K562 (cell line): ENCODE results near the gene FOXJ2. TPM values are rescaled to one million over a fixed set of nuclear protein-coding genes. Genes with fewer than 3 reads are reported as not detected.

Source experiments
- CC2D1A ChIP-seq: fragments of 450-650 bp; IDR thresholded peaks from 2 replicates; pipeline ENCODE4 v1.6.1; 2017; ENCODE audit warnings: mild to moderate bottlenecking
- CEBPB ChIP-seq: fragments of 450-650 bp; IDR thresholded peaks from 2 replicates; pipeline ENCODE4 v1.6.1; 2016; ENCODE audit warnings: missing genetic modification characterization, missing compliant biosample characterization
- ESRRA ChIP-seq: fragments of 450-650 bp; IDR thresholded peaks from 2 replicates; pipeline ENCODE4 v1.6.1; 2014; ENCODE audit warnings: low read depth, mild to moderate bottlenecking, moderate library complexity, borderline replicate concordance
- GABPA ChIP-seq: fragments of 200-800 bp; sonication (Bioruptor generic); conservative IDR thresholded peaks from 2 replicates; pipeline ENCODE4 v1.6.1; 2016; ENCODE audit warnings: low read depth, missing genetic modification characterization, missing compliant biosample characterization
- KLF16 ChIP-seq: IDR thresholded peaks from 2 replicates; pipeline ENCODE4 v1.6.1; 2016; ENCODE audit warnings: antibody characterized with exemption
- MAFK ChIP-seq: IDR thresholded peaks from 2 replicates; pipeline ENCODE4 v1.6.1; 2011; ENCODE audit warnings: low read length, improper control_type of control experiment
- MYC ChIP-seq, 2 experiments: fragments of 250-450 bp in 1 of 2; sonication (Bioruptor Pico) in 1 of 2; IDR thresholded peaks; 2 replicates each; pipeline versions ENCODE4 v1.5.1 to v1.6.1; 2012 to 2021; ENCODE audit warnings: low read depth in 2 of 2, borderline replicate concordance in 1 of 2, improper control_type of control experiment in 1 of 2, low read length in 1 of 2, mild to moderate bottlenecking in 1 of 2, moderate library complexity in 1 of 2
- NFXL1 ChIP-seq: fragments of 450-650 bp; formaldehyde crosslinking; IDR thresholded peaks from 2 replicates; pipeline ENCODE4 v1.4.0; 2021; ENCODE audit warnings: mild to moderate bottlenecking
- PHF8 ChIP-seq: fragments of 200-600 bp; sonication (generic); IDR thresholded peaks from 2 replicates; pipeline ENCODE4 v1.6.1; 2012; ENCODE audit warnings: mixed run types, mild to moderate bottlenecking, inconsistent platforms, low read length, moderate library complexity, borderline replicate concordance
- POLR2H ChIP-seq: IDR thresholded peaks from 2 replicates; pipeline ENCODE4 v1.6.1; 2016; ENCODE audit warnings: missing genetic modification characterization, low read depth, mild to moderate bottlenecking, control low read depth, missing compliant biosample characterization, moderate library complexity
- POLR3A ChIP-seq: IDR thresholded peaks from 2 replicates; pipeline ENCODE4 v1.6.1; 2011; ENCODE audit warnings: borderline replicate concordance, mild to moderate bottlenecking, moderate library complexity; ENCODE audit not compliant: insufficient read length, insufficient read depth; ENCODE audit errors: extremely low read depth
- RCOR1 ChIP-seq, 2 experiments: IDR thresholded peaks; 2 replicates each; pipeline ENCODE4 v1.6.1; 2012; ENCODE audit warnings: low read depth in 2 of 2, low read length in 2 of 2, borderline replicate concordance in 1 of 2, improper control_type of control experiment in 1 of 2
- SMARCA5 ChIP-seq: fragments of 450-650 bp; IDR thresholded peaks from 2 replicates; pipeline ENCODE4 v1.6.1; 2016
- SPI1 ChIP-seq: IDR thresholded peaks from 2 replicates; pipeline ENCODE4 v1.6.1; 2011; ENCODE audit warnings: low read depth, low read length, control low read depth, borderline replicate concordance
- ZEB2 ChIP-seq: fragments of 450-650 bp; IDR thresholded peaks from 2 replicates; pipeline ENCODE4 v1.6.1; 2016
- ZNF12 ChIP-seq: sonication (generic); formaldehyde crosslinking; IDR thresholded peaks from 2 replicates; pipeline ENCODE4 v1.4.0; 2020; ENCODE audit warnings: mild to moderate bottlenecking, missing genetic modification reagents
- ZNF174 ChIP-seq: fragments of 250-450 bp; sonication (Bioruptor Pico); IDR thresholded peaks from 2 replicates; pipeline ENCODE4 v1.4.0; 2020; ENCODE audit warnings: mild to moderate bottlenecking
- polyA plus RNA-seq, 8 experiments: library from polyadenylated mRNA; depleted of rRNA in 4 of 8; stranded (reverse) in 5 of 8; unstranded in 3 of 8; fragments of >200 nt; fragmentation: Nextera tagmentation in 2 of 8; fragmentation: Illumina TruSeq in 1 of 8; extraction: Ambion mirVana in 2 of 8; extraction: Trizol in 1 of 8; gene quantifications; 2 replicates each; pipeline versions ENCODE4 v1.2.1 to v1.2.3, GENCODE V29; 2011 to 2014; ENCODE audit warnings: inconsistent platforms in 1 of 8, missing spikeins in 1 of 8
- total RNA-seq, 7 experiments: library from RNA; depleted of rRNA in 6 of 7; stranded (reverse); fragments of >200 nt in 6 of 7; fragmentation: Illumina TruSeq in 2 of 7; extraction: Trizol in 2 of 7; gene quantifications; 2 replicates each; pipeline versions ENCODE4 v1.2.1 to v1.2.3, GENCODE V29; 2011 to 2021; ENCODE audit warnings: low replicate concordance in 1 of 7
- TF ChIP-seq, protein P1 (sequence below): sonication (generic); formaldehyde crosslinking; IDR thresholded peaks from 2 replicates; pipeline ENCODE4 v1.8.1; 2023; ENCODE audit warnings: mild to moderate bottlenecking, missing genetic modification reagents
- TF ChIP-seq, protein P2 (sequence below), 3 experiments: IDR thresholded peaks in 2 of 3; conservative IDR thresholded peaks in 1 of 3; 2 replicates each; pipeline ENCODE4 v1.5.1; 2011 to 2012; ENCODE audit warnings: low read length in 3 of 3, mild to moderate bottlenecking in 3 of 3, control low read depth in 2 of 3, improper control_type of control experiment in 1 of 3, inconsistent platforms in 1 of 3, low read depth in 1 of 3, mixed read lengths in 1 of 3, moderate library complexity in 1 of 3; ENCODE audit not compliant: insufficient read depth in 2 of 3
- TF ChIP-seq, protein P3 (sequence below), 2 experiments: fragments of 450-650 bp; conservative IDR thresholded peaks; 2 replicates each; pipeline ENCODE4 v1.6.1; 2017; ENCODE audit warnings: mild to moderate bottlenecking in 2 of 2, moderate library complexity in 2 of 2

Gene FOXJ2
- total and polyA plus RNA-seq, 9 of the 15 experiments (the other 6 are each of a cell fraction or from before 2014, with no cell fraction given) = 1.0 to 7.5 (median 2.4) TPM

DNA sequence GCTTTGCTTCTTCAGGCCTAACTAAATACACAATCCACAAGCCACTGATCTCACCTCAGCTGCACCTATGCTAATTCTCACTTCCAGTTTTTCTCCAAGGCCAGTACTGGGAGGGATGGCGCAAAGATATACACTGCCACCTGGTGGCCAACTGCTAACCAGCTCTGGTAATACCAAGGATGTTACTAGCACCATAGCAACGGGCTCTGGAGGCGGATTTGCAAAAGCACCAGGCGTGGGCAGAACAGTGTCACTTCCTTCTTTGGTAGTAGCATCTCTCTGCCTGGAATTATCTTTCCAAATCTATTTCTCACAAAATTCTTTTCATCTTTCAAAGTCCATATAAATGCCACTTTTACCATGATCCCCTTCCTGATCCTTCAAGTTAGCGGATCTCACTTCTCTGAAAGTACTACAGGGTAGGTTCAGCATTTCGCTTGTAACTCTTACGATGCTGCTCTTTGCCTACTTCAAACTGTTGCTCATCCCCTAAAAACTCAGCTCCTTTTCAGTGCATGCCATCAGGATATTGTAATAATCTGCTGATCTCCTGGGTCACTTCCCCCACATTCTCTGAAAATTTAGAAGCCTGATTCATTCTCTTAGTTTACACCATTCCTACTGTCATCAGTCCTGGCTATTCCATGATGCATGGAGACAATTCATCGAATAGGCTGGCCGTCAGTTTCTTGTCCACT lies 37.1 kb upstream of the FOXJ2 start (continued):
- TF ChIP-seq, protein P1, sequence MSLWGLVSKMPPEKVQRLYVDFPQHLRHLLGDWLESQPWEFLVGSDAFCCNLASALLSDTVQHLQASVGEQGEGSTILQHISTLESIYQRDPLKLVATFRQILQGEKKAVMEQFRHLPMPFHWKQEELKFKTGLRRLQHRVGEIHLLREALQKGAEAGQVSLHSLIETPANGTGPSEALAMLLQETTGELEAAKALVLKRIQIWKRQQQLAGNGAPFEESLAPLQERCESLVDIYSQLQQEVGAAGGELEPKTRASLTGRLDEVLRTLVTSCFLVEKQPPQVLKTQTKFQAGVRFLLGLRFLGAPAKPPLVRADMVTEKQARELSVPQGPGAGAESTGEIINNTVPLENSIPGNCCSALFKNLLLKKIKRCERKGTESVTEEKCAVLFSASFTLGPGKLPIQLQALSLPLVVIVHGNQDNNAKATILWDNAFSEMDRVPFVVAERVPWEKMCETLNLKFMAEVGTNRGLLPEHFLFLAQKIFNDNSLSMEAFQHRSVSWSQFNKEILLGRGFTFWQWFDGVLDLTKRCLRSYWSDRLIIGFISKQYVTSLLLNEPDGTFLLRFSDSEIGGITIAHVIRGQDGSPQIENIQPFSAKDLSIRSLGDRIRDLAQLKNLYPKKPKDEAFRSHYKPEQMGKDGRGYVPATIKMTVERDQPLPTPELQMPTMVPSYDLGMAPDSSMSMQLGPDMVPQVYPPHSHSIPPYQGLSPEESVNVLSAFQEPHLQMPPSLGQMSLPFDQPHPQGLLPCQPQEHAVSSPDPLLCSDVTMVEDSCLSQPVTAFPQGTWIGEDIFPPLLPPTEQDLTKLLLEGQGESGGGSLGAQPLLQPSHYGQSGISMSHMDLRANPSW (CRISPR knock-in tag) = no peak
- TF ChIP-seq MYC (IDR thresholded peaks at IDR 0.05; ENCODE audit: low read depth, low read length) (no peak), MYC (CRISPR knock-in tag; IDR thresholded peaks at IDR 0.05; ENCODE audit: borderline replicate concordance, low read depth) (no peak), KLF16 (0 out of 2 replicates have a peak, but pooled peaks have one; percentile 4), PHF8 (no peak), RCOR1 (IDR thresholded peaks at IDR 0.05; ENCODE audit: borderline replicate concordance in 1 of 2, low read depth in 2 of 2, low read length in 2 of 2) (peak; percentile 17 to 92; a peak in 2 of 4 replicates), CC2D1A (peak; percentile 88), MAFK (no peak), POLR3A (no peak), SPI1 (peak; percentile 79), GABPA (tag) (0 out of 2 replicates have a peak, but pooled peaks have one; percentile 30), ZNF12 (no peak), SMARCA5 (no peak), ZEB2 (0 out of 2 replicates have a peak, but pooled peaks have one; percentile 22), POLR2H (no peak), CEBPB (tag) (no peak), ESRRA (0 out of 2 replicates have a peak, but pooled peaks have one; percentile 13), NFXL1 (CRISPR knock-in tag) (no peak), ZNF174 (CRISPR knock-in tag) (no peak)
- TF ChIP-seq, protein P2, sequence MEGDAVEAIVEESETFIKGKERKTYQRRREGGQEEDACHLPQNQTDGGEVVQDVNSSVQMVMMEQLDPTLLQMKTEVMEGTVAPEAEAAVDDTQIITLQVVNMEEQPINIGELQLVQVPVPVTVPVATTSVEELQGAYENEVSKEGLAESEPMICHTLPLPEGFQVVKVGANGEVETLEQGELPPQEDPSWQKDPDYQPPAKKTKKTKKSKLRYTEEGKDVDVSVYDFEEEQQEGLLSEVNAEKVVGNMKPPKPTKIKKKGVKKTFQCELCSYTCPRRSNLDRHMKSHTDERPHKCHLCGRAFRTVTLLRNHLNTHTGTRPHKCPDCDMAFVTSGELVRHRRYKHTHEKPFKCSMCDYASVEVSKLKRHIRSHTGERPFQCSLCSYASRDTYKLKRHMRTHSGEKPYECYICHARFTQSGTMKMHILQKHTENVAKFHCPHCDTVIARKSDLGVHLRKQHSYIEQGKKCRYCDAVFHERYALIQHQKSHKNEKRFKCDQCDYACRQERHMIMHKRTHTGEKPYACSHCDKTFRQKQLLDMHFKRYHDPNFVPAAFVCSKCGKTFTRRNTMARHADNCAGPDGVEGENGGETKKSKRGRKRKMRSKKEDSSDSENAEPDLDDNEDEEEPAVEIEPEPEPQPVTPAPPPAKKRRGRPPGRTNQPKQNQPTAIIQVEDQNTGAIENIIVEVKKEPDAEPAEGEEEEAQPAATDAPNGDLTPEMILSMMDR (IDR thresholded peaks at IDR 0.05 in 2 of 3, conservative IDR thresholded peaks at IDR 0.05 in 1 of 3; ENCODE audit: insufficient read depth in 2 of 3, low read depth in 1 of 3, low read length in 3 of 3) = peak; percentile 75 to 80 (median 78)
- TF ChIP-seq, protein P3, sequence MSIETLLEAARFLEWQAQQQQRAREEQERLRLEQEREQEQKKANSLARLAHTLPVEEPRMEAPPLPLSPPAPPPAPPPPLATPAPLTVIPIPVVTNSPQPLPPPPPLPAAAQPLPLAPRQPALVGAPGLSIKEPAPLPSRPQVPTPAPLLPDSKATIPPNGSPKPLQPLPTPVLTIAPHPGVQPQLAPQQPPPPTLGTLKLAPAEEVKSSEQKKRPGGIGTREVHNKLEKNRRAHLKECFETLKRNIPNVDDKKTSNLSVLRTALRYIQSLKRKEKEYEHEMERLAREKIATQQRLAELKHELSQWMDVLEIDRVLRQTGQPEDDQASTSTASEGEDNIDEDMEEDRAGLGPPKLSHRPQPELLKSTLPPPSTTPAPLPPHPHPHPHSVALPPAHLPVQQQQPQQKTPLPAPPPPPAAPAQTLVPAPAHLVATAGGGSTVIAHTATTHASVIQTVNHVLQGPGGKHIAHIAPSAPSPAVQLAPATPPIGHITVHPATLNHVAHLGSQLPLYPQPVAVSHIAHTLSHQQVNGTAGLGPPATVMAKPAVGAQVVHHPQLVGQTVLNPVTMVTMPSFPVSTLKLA (conservative IDR thresholded peaks at IDR 0.05) = peak in 1 of 2 experiments; percentile 42; a peak in 2 of 4 replicates
